Right lobe of liver (tissue), 4 donors: Measurements from ENCODE around the gene TBC1D1.

Experiments
- CTCF ChIP-seq, 4 donors: fragments of 200-600 bp in 3 of 4; fragments of 450-650 bp in 1 of 4; IDR thresholded peaks; one replicate each; pipeline versions ENCODE4 v1.5.1 to v1.8.0; 2016 to 2022; ENCODE audit warnings: antibody characterized with exemption in 4 of 4, mild to moderate bottlenecking in 2 of 4
- POLR2A ChIP-seq: fragments of 450-650 bp; IDR thresholded peaks from one replicate; pipeline ENCODE4 v1.6.1; 2017; ENCODE audit warnings: antibody characterized with exemption, mild to moderate bottlenecking
- donor health status: DM: no; HTN: no; CAD: no.
- donor health status: DM: no; HTN: no; CAD: no.
- donor health status: DM: no; HTN: yes; CAD: no.

GRCh38 chr4:38056011-38056685 lies 165.3 kb downstream of the TBC1D1 start:
- TF ChIP-seq CTCF (IDR thresholded peaks at IDR 0.05) (no peak), POLR2A (no peak)
